OCI-LY1 (cell line): ENCODE data around the gene GAS6.

Experiments
- CTCF ChIP-seq: fragments of 200-600 bp; sonication (generic), shearing (Covaris generic); IDR thresholded peaks from 2 replicates; pipeline ENCODE4 v1.5.1; 2017; ENCODE audit warnings: mild to moderate bottlenecking, antibody characterized with exemption, low read length, moderate library complexity, mixed read lengths
- EZH2 ChIP-seq: fragments of 200-600 bp; sonication (generic), shearing (Covaris generic); IDR thresholded peaks from 2 replicates; pipeline ENCODE4 v1.8.0; 2017; ENCODE audit warnings: borderline replicate concordance, mixed run types, mild to moderate bottlenecking, antibody characterized with exemption, low read length, moderate library complexity, mixed read lengths

GRCh38 chr13:113882716-113883115 is 18.8 kb upstream of the GAS6 start:
- TF ChIP-seq EZH2 (no peak), CTCF (no peak)
